ENCODE measurements around the gene RGL2.
A peak's percentile ranks its signal among the peaks of the same experiment; 100 is the strongest.
"Not testable (repeated sequence)": the region's sequence is repeated elsewhere in the genome, so short reads cannot be mapped to it uniquely, and the experiment has no call there.

RGL2 gene

DNA sequence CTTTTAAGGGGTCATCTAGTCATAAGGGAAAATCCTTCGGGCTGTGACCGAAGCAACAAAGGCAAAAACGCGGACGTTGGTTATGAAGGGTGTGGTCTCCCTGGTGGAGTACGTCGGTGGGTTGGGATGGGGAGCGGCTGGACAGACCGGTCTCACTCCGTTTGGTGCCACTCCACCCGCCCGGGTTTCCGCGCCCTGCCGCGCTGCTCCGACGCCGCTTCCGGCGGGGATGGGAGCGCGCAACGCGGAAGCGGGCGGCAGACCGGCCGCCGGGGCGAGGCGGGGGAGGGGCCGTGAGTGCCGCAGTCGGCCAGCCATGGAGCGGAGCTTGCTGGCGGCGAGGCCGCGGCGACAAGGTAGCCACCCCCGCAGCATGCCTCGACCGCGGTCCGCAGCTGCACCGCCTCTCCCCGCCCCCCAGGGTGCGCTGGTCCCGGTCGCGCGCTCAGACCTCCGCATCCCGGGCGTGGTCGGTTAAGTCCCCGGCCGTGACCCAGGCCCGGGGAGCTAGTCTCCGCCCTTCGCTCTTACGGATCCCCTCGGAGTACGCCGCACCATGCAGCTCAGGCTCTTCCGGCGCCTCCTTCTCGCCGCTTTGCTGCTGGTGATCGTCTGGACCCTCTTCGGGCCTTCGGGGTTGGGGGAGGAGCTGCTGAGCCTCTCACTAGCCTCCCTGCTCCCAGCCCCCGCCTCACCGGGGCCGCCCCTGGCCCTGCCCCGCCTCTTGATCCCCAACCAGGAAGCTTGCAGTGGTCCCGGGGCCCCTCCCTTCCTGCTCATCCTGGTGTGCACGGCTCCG lies 21.7 kb downstream of the RGL2 start, which contains the start of gene B3GALT4:
TSS of gene B3GALT4 (plus strand) at position 260 of the 799 bp plus-strand sequence. CDS start at position 557, 297 bp downstream.
- TF ChIP-seq, protein P1, sequence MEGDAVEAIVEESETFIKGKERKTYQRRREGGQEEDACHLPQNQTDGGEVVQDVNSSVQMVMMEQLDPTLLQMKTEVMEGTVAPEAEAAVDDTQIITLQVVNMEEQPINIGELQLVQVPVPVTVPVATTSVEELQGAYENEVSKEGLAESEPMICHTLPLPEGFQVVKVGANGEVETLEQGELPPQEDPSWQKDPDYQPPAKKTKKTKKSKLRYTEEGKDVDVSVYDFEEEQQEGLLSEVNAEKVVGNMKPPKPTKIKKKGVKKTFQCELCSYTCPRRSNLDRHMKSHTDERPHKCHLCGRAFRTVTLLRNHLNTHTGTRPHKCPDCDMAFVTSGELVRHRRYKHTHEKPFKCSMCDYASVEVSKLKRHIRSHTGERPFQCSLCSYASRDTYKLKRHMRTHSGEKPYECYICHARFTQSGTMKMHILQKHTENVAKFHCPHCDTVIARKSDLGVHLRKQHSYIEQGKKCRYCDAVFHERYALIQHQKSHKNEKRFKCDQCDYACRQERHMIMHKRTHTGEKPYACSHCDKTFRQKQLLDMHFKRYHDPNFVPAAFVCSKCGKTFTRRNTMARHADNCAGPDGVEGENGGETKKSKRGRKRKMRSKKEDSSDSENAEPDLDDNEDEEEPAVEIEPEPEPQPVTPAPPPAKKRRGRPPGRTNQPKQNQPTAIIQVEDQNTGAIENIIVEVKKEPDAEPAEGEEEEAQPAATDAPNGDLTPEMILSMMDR (IDR thresholded peaks at IDR 0.05; ENCODE audit: control extremely low read depth, extremely low read depth, low read depth, missing control alignments), result peak; percentile 31
- peak; percentile 86 for DNase-seq (ENCODE audit: extremely low spot score)
- ChIA-PET POLR2A (interaction anchor here (0.6 to 2.2 kb wide), 9 partner anchors 12 to 431 kb away, joined by 3 to 12 read pairs (median 6); partner anchors contain the start of genes PFDN6, RGL2, WDR46 and ZBTB22), CTCF (interaction anchor here (0.8 to 4.4 kb wide), 18 partner anchors 8 to 305 kb away, joined by 3 to 37 read pairs (median 4); partner anchors contain the start of genes PFDN6, RGL2 and WDR46)

DNA sequence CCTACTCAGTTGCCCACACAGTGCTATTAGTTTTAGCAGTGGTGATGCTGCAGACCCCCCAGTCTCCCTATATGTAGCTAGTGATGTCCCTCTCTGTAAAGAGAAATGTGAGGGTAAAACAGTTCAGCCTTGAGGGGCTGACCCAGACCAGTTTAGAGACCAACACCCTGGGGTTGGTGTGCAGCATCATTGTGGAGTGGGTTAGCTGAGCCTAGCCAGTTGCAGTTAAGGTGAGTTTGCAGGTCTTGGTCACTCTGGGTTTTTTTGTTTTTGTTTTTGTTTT lies 22.2 kb downstream of the RGL2 start:
- POLR2A ChIA-PET, result interaction anchor here (1.2 to 2.2 kb wide), 6 partner anchors 13 to 431 kb away, joined by 3 to 12 read pairs (median 6); partner anchors contain the start of genes PFDN6, RGL2 and WDR46
- CTCF ChIA-PET, result interaction anchor here (0.8 to 4.4 kb wide), 12 partner anchors 8 to 150 kb away, joined by 3 to 37 read pairs (median 6); partner anchors contain the start of genes PFDN6, RGL2 and WDR46
- DNase-seq (ENCODE audit: extremely low spot score), result no peak
- TF ChIP-seq, protein P1 (IDR thresholded peaks at IDR 0.05; ENCODE audit: control extremely low read depth, extremely low read depth, low read depth, missing control alignments), result no peak

DNA sequence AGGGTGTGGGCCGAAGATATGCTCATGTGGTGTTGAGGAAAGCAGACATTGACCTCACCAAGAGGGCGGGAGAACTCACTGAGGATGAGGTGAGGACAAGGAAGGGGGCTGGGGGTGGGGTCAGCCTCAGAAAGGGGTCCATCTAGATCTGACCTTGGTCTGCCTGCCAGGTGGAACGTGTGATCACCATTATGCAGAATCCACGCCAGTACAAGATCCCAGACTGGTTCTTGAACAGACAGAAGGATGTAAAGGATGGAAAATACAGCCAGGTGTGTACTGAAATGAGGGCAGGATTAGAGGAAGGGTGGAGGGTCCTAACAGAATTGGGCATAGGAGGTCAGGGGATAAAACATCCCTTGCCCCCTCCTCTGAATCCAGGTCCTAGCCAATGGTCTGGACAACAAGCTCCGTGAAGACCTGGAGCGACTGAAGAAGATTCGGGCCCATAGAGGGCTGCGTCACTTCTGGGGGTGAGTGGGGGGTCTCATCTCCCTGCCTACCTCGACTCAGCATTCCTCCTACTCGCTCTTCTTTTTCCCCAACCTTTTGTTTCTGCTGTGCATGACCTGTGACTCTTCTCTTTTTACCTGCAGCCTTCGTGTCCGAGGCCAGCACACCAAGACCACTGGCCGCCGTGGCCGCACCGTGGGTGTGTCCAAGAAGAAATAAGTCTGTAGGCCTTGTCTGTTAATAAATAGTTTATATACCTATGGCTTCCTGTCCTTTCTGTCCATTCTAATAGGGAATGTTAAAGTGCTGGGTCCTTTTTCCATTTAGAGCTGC lies 22.8 kb downstream of the RGL2 start:
- ChIA-PET CTCF (interaction anchor here (1.5 to 4.4 kb wide), 6 partner anchors 13 to 151 kb away, joined by 4 to 37 read pairs (median 6); partner anchors contain the start of genes PFDN6, RGL2 and WDR46), POLR2A (interaction anchor here (0.6 to 1.6 kb wide), 2 partner anchors 13 to 31 kb away, joined by 9 to 12 read pairs; partner anchors contain the start of genes PFDN6 and WDR46)
- not testable (repeated sequence) for DNase-seq (ENCODE audit: extremely low spot score)

DNA sequence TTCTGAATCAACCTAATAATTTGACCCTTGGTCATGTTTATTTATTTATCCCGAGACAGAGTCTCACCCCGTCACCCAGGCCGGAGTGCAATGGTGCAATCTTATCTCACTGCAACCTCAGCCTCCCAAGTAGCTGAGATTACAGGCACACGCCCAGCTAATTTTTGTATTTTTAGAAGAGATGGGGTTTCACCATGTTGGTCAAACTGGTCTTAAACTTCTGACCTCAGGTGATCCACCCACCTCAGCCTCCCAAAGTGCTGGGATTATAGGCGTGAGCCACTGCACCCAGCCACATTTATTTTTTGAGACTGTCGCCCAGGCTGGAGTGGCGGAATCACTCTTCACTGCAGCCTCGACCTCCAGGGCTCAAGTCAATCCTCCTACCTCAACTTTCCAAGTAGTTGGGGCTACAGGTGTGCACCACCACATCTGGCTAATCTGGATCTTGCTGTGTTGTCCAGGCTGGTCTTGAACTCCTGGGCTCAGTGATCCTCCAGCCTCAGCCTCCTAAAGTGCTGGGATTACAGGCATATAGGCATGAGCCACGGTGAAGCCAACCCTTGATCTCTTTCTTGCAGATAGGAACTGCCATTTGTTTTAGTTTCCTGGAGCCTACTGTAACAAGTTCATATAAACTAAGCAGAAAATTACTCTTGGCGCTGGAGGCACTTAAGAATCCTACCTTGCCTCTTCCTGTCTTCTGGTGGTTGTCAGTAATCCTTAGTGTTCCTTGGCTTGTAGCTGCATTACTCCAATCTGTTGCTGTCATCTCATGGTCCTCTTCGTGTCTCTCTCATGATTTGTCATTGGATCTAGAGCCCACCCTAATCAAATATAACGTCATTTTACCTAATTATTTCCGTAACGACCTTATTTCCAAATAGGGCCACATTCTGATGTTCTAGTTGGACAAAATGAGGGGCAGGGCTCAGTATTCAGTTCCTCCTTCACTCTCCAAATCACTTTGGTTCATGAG lies 24.5 kb downstream of the RGL2 start:
- TF ChIP-seq, protein P1 (IDR thresholded peaks at IDR 0.05; ENCODE audit: control extremely low read depth, extremely low read depth, low read depth, missing control alignments), result no peak
- POLR2A ChIA-PET, result no interaction called here
- DNase-seq (ENCODE audit: extremely low spot score), result no peak
- CTCF ChIA-PET, result interaction anchor here (1.6 kb wide), 1 partner anchor 25 kb away, joined by 3 read pairs; no protein-coding TSS in a partner anchor

DNA sequence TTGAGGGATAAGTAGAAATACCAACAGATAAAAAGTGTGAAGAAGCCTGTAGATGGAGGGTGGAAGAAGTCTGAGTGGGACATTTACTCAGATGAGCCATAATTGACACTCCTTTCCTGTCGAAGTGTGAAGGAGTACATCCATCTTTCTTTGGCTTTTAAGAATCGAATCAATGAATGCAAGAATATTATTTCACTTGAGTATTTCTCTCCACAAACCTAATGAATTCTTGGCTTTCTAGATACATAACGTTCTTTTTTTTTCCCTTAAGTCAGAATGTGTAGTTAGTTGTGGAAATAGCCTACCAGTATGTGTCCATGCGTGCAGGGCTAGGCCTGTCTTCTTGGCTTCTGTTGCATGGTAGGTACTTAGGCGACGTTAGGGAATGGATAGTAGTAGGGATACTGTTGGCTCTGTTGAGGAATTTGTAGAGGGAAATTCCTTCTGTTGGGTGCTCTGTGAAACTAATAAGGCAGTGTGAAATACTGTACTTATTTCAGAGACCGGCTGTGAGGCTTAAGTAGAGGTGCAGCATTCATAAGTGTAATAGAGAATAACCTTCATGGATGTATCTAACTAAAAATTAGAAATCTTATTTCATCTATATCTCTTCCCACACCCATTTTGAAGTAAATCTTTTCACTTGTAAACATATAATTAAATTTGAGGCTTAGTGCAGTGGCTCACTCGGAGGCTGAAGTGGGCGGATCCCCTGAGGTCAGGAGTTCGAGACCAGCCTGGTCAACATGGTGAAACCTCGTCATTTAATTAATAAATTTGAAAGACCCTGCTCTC lies 25.4 kb downstream of the RGL2 start:
- ChIA-PET CTCF (interaction anchor here (11.2 kb wide), 1 partner anchor 24 kb away, joined by 81 read pairs; no protein-coding TSS in a partner anchor), POLR2A (no interaction called here)
- TF ChIP-seq, protein P1 (IDR thresholded peaks at IDR 0.05; ENCODE audit: control extremely low read depth, extremely low read depth, low read depth, missing control alignments), result no peak
- no peak for DNase-seq (ENCODE audit: extremely low spot score)

All from GM10248 (cell line).